GM12878 (cell line): ENCODE data around the gene UGT2B11. TPM values are rescaled to one million over a fixed set of nuclear protein-coding genes. Genes with fewer than 3 reads are reported as not detected.

Source experiments
- BACH1 ChIP-seq: fragments of 450-650 bp; IDR thresholded peaks from 2 replicates; pipeline ENCODE4 v1.6.1; 2017; ENCODE audit warnings: mild to moderate bottlenecking, borderline replicate concordance
- SIN3A ChIP-seq: IDR thresholded peaks from 2 replicates; pipeline ENCODE4 v1.6.1; 2012; ENCODE audit warnings: low read depth, low read length, improper control_type of control experiment
- TCF12 ChIP-seq: IDR thresholded peaks from 2 replicates; pipeline ENCODE4 v1.6.1; 2011; ENCODE audit warnings: low read depth, mild to moderate bottlenecking, low read length
- polyA plus RNA-seq, 11 experiments: library from polyadenylated mRNA; depleted of rRNA in 4 of 11; unstranded in 6 of 11; stranded (reverse) in 5 of 11; fragments of >200 nt; fragmentation: Nextera tagmentation in 4 of 11; fragmentation: Illumina TruSeq in 1 of 11; extraction: Ambion mirVana in 4 of 11; extraction: Trizol in 1 of 11; gene quantifications; 1 replicate in 1 of 11; 2 replicates in 10 of 11; pipeline versions ENCODE4 v1.2.1 to v1.2.3, GENCODE V29; 2011 to 2016; ENCODE audit warnings: inconsistent platforms in 2 of 11, missing spikeins in 2 of 11, low read depth in 1 of 11
- total RNA-seq, 4 experiments: library from RNA; depleted of rRNA in 3 of 4; stranded (reverse); fragments of >200 nt in 3 of 4; fragmentation: Illumina TruSeq in 1 of 4; extraction: Trizol in 1 of 4; gene quantifications; 2 replicates each; pipeline versions ENCODE4 v1.2.1 to v1.2.3, GENCODE V29; 2013 to 2021

Gene UGT2B11
- total and polyA plus RNA-seq, 10 of the 15 experiments (the other 5 are each of a cell fraction or from before 2014, with no cell fraction given), result not detected

DNA sequence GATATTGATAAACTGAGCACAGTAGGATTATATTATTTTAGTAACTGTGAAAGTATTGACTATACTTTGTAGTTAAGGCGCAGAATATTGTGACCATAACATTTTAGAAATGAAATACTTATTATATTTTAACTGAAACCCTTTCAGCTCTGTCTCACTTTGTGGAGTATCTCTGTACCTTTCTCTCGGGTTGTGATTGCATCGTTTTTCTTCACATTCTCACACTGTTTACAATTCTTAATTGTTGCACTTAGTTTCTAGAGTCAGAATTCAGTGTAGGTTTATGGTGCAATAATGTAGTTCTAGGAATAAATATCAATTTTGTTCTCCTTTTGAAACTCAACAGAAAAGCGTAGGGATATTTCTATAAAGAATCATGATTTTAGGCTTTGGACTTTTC, 60.5 kb downstream of the UGT2B11 start (continued):
- no peak for TF ChIP-seq SIN3A
- TF ChIP-seq TCF12, result no peak
- TF ChIP-seq BACH1, result no peak

Other genes with a start within 250 kb of the UGT2B11 start
- 0.27 and 0.79 TPM in 2 replicates for gene UGT2B7, start 118.3 kb downstream of the UGT2B11 start, total RNA-seq (2014; rRNA removed)
- 0.46 and 1.5 TPM in 2 replicates for gene UGT2B7, start 118.3 kb downstream of the UGT2B11 start, total RNA-seq (2014; rRNA removed; fragmentation: Illumina TruSeq; extraction: Trizol)
- 0.77 and 1.0 TPM in 2 replicates for gene UGT2B7, start 118.3 kb downstream of the UGT2B11 start, total RNA-seq (2021)
- 2.9 and 3.6 TPM in 2 replicates for gene UGT2B7, start 118.3 kb downstream of the UGT2B11 start, polyA plus RNA-seq (2011; rRNA removed)
- 0.73 TPM in 2 replicates for gene UGT2B7, start 118.3 kb downstream of the UGT2B11 start, polyA plus RNA-seq (2014; fragmentation: Illumina TruSeq; extraction: Trizol)
- 1 to 10 TPM; 1.5 to 2.1 TPM for gene UGT2B7, start 118.3 kb downstream of the UGT2B11 start, polyA plus RNA-seq (2014; fragmentation: Nextera tagmentation; extraction: Ambion mirVana)
- gene UGT2B7, start 118.3 kb downstream of the UGT2B11 start, polyA plus RNA-seq (2014; rRNA removed), result 0.39 and 0.77 TPM in 2 replicates
- gene UGT2B7, start 118.3 kb downstream of the UGT2B11 start, polyA plus RNA-seq (2016; fragmentation: Nextera tagmentation; extraction: Ambion mirVana), result 1 to 10 TPM; 1.0 to 1.3 TPM
- not detected in 2 replicates for gene UGT2B28, start 65.7 kb upstream of the UGT2B11 start, total RNA-seq (2014; rRNA removed)
- not detected in 2 replicates for gene UGT2B28, start 65.7 kb upstream of the UGT2B11 start, total RNA-seq (2014; rRNA removed; fragmentation: Illumina TruSeq; extraction: Trizol)
- gene UGT2B28, start 65.7 kb upstream of the UGT2B11 start, total RNA-seq (2021), result not detected in 2 replicates
- gene UGT2B28, start 65.7 kb upstream of the UGT2B11 start, polyA plus RNA-seq (2011; rRNA removed), result not detected in 2 replicates
- not detected in 2 replicates for gene UGT2B28, start 65.7 kb upstream of the UGT2B11 start, polyA plus RNA-seq (2014; fragmentation: Illumina TruSeq; extraction: Trizol)
- gene UGT2B28, start 65.7 kb upstream of the UGT2B11 start, polyA plus RNA-seq (2014; fragmentation: Nextera tagmentation; extraction: Ambion mirVana), result not detected
- not detected in 2 replicates for gene UGT2B28, start 65.7 kb upstream of the UGT2B11 start, polyA plus RNA-seq (2014; rRNA removed)
- not detected for gene UGT2B28, start 65.7 kb upstream of the UGT2B11 start, polyA plus RNA-seq (2016; fragmentation: Nextera tagmentation; extraction: Ambion mirVana)